ENCODE data around the gene PRODH. TPM values are rescaled to one million over a fixed set of nuclear protein-coding genes. Genes with fewer than 3 reads are reported as not detected.
"Not testable (repeated sequence)": the region's sequence is repeated elsewhere in the genome, so short reads cannot be mapped to it uniquely, and the experiment has no call there.

The PRODH gene
- total and polyA plus RNA-seq, 2 donors (not counting 3 experiments of a cell fraction or from before 2014, with no cell fraction given) = not detected

DNA sequence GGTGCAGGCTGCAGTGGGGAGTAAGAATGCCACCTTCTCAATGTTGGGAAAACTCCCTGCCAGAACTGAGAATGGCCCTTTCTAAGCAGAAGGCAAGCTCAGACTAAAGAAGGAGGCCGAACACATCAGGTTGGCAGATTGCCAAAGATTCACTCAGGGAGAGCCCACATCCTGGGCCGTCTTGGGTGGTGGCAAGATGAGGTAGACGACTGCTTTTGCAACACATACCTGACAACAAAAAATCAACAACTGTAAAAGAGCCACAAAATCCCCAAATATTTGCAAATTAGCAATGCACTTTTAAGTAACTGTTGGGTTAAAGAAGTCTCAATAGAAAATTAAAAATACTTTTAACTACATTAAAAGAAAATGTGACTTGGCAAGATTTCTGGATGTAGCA, 54.8 kb downstream of the PRODH start:
- DNase-seq (ENCODE audit: low read depth, low spot score); H3K27me3 ChIP-seq (ENCODE audit: control insufficient read depth in 2 of 2, insufficient read depth in 2 of 2, low read length in 2 of 2); H3K9me1 ChIP-seq (replicated peaks; ENCODE audit: control insufficient read depth, extremely low read depth, insufficient read depth, low read length); H3K36me3 ChIP-seq (ENCODE audit: control insufficient read depth in 2 of 2, extremely low read depth in 1 of 2, insufficient read depth in 2 of 2, low read length in 2 of 2); H4K20me1 ChIP-seq (replicated peaks; ENCODE audit: control insufficient read depth, extremely low read depth, insufficient read depth, low read length); CTCF ChIA-PET; H3K4me1 ChIP-seq (ENCODE audit: control insufficient read depth, extremely low read depth, insufficient read depth, low read length); BruUV-seq (replicated peaks); H3K9me3 ChIP-seq (replicated peaks; ENCODE audit: control insufficient read depth, insufficient read depth, low read length); POLR2A ChIA-PET; H3K4me2 ChIP-seq (ENCODE audit: insufficient read depth, low read length); H3K27ac ChIP-seq (ENCODE audit: insufficient read depth, low read depth, low read length); H3K79me2 ChIP-seq (ENCODE audit: control insufficient read depth, insufficient read depth, low read length); dilution Hi-C loops (cut with MboI; ENCODE audit: extremely low pct_ligation_motif_present, low sequenced_read_pairs); intact Hi-C loops (cut with micrococcal nuclease); FAIRE-seq; H3K4me3 ChIP-seq (replicated peaks in 1 of 3; ENCODE audit: insufficient read depth in 1 of 3, low read depth in 1 of 3, low read length in 3 of 3); H2AFZ ChIP-seq (ENCODE audit: low read depth, low read length); H3K9ac ChIP-seq (replicated peaks; ENCODE audit: extremely low read depth, insufficient read depth, low read length): not testable (repeated sequence)

Other genes with a start within 250 kb of the PRODH start
- gene DGCR6, start 30.0 kb downstream of the PRODH start, total RNA-seq = 0.44 and 0.95 TPM in 2 replicates
- 0.70 and 1.1 TPM in 2 replicates for gene DGCR6, start 30.0 kb downstream of the PRODH start, polyA plus RNA-seq
- gene DGCR2, start 186.1 kb upstream of the PRODH start, total RNA-seq = 44.8 and 49.6 TPM in 2 replicates
- 51.2 and 61.7 TPM in 2 replicates for gene DGCR2, start 186.1 kb upstream of the PRODH start, polyA plus RNA-seq
- gene TSSK2, start 195.0 kb upstream of the PRODH start, total RNA-seq = not detected in 2 replicates
- gene TSSK2, start 195.0 kb upstream of the PRODH start, polyA plus RNA-seq = not detected in 2 replicates
- gene ESS2, start 208.4 kb upstream of the PRODH start, total RNA-seq = 18.4 and 21.9 TPM in 2 replicates
- gene ESS2, start 208.4 kb upstream of the PRODH start, polyA plus RNA-seq = 20.1 and 22.8 TPM in 2 replicates
- gene GSC2, start 214.0 kb upstream of the PRODH start, total RNA-seq = not detected in 2 replicates
- gene GSC2, start 214.0 kb upstream of the PRODH start, polyA plus RNA-seq = not detected in 2 replicates
- gene SLC25A1, start 242.4 kb upstream of the PRODH start, total RNA-seq = 94.5 and 102 TPM in 2 replicates
- gene SLC25A1, start 242.4 kb upstream of the PRODH start, polyA plus RNA-seq = 78.0 and 80.0 TPM in 2 replicates

Data from endothelial cell of umbilical vein (primary cell).